ENCODE data around the gene P3H2.

GRCh38 chr3:189953551-189953950 lies 167.1 kb downstream of the P3H2 start:
- TF ChIP-seq CTCF (IDR thresholded peaks at IDR 0.05; ENCODE audit: borderline replicate concordance, extremely low read depth, low read length, poor library complexity, severe bottlenecking), result no peak
- TF ChIP-seq EZH2 (IDR thresholded peaks at IDR 0.05; ENCODE audit: borderline replicate concordance, low read depth, low read length, severe bottlenecking), result no peak
